BE2C (cell line): ENCODE results near the gene RXRA.

ENCODE experiments used
- DNase-seq: peaks from one replicate; pipeline ENCODE4 v3.0.0-alpha.2; 2020
- H3K27me3 ChIP-seq: fragments of 250-450 bp; sonication (Bioruptor Pico); 2 replicates; pipeline ENCODE4 v1.5.1; 2020; ENCODE audit warnings: mild to moderate bottlenecking
- H3K36me3 ChIP-seq: fragments of 250-450 bp; sonication (Bioruptor Pico); 2 replicates; pipeline ENCODE4 v1.5.1; 2020; ENCODE audit warnings: mild to moderate bottlenecking
- H3K4me1 ChIP-seq: fragments of 250-450 bp; sonication (Bioruptor Pico); 2 replicates; pipeline ENCODE4 v1.5.1; 2020
- H3K4me3 ChIP-seq: 2 replicates; pipeline ENCODE4 v1.5.1; 2011; ENCODE audit warnings: low read depth, low read length
- H3K9me3 ChIP-seq: fragments of 250-450 bp; sonication (Bioruptor Pico); 2 replicates; pipeline ENCODE4 v1.5.1; 2020
- CTCF ChIP-seq: IDR thresholded peaks from 2 replicates; pipeline ENCODE4 v1.5.1; 2012; ENCODE audit warnings: mild to moderate bottlenecking, low read depth, low read length

The RXRA gene

GRCh38 chr9:134360180-134360759 is 34.0 kb downstream of the RXRA start:
- Histone ChIP-seq H3K4me1 (peaks cover 45% of the 10 kb centered on the region), H3K4me3 (no peak overlapping the region), H3K36me3 (no peaks in the 10 kb centered on the region), H3K9me3 (no peaks in the 10 kb centered on the region), H3K27me3 (no peaks in the 10 kb centered on the region)
- TF ChIP-seq CTCF: no peak
- DNase-seq: no peak

GRCh38 chr9:134360897-134361296 is 34.6 kb downstream of the RXRA start:
- peak; percentile 62 for DNase-seq
- peaks cover 51% of the 10 kb centered on the region for H3K4me1 ChIP-seq
- no peak for TF ChIP-seq CTCF

GRCh38 chr9:134361426-134361825 is 35.2 kb downstream of the RXRA start:
- Histone ChIP-seq H3K4me3 (no peak overlapping the region), H3K9me3 (no peaks in the 10 kb centered on the region), H3K4me1 (peaks cover 52% of the 10 kb centered on the region), H3K27me3 (no peaks in the 10 kb centered on the region), H3K36me3 (no peaks in the 10 kb centered on the region)
- no peak for DNase-seq
- TF ChIP-seq CTCF: no peak

More at GRCh38 chr9:134360897-134361296, 34.6 kb downstream of the RXRA start:
- no peak overlapping the region for H3K4me3 ChIP-seq
- H3K36me3 ChIP-seq: no peaks in the 10 kb centered on the region
- H3K27me3 ChIP-seq: no peaks in the 10 kb centered on the region
- H3K9me3 ChIP-seq: no peaks in the 10 kb centered on the region

- H3K4me1 ChIP-seq: peaks cover 52% of the 10 kb centered on the region
- no peak for TF ChIP-seq CTCF
Measured at GRCh38 chr9:134361843-134362414, 35.7 kb downstream of the RXRA start.

GRCh38 chr9:134363450-134363849 is 37.2 kb downstream of the RXRA start:
- no peaks in the 10 kb centered on the region for H3K36me3 ChIP-seq
- TF ChIP-seq CTCF: no peak
- no peak for DNase-seq
- H3K4me1 ChIP-seq: peaks cover 52% of the 10 kb centered on the region
- no peaks in the 10 kb centered on the region for H3K27me3 ChIP-seq
- H3K9me3 ChIP-seq: no peaks in the 10 kb centered on the region
- no peak overlapping the region for H3K4me3 ChIP-seq

More at GRCh38 chr9:134361843-134362414, 35.7 kb downstream of the RXRA start:
- H3K36me3 ChIP-seq: no peaks in the 10 kb centered on the region
- no peaks in the 10 kb centered on the region for H3K27me3 ChIP-seq
- H3K9me3 ChIP-seq: no peaks in the 10 kb centered on the region
- H3K4me3 ChIP-seq: no peak overlapping the region
- DNase-seq: no peak

- Histone ChIP-seq H3K27me3 (no peaks in the 10 kb centered on the region), H3K9me3 (no peaks in the 10 kb centered on the region), H3K36me3 (no peaks in the 10 kb centered on the region), H3K4me3 (no peak overlapping the region), H3K4me1 (peaks cover 45% of the 10 kb centered on the region)
- no peak for DNase-seq
- peak; percentile 28 for TF ChIP-seq CTCF
Measured at GRCh38 chr9:134364391-134365114, 38.3 kb downstream of the RXRA start.
